Large intestine (tissue), 3 donors: ENCODE results near the gene RHOB. TPM values are rescaled to one million over a fixed set of nuclear protein-coding genes. Genes with fewer than 3 reads are reported as not detected.

Source experiments
- DNase-seq, 2 donors: peaks; one replicate each; pipeline versions ENCODE4 v3.0.0 to v3.0.0-alpha.2; 2013
- H3K27ac ChIP-seq: one replicate; pipeline ENCODE4 v1.5.1; 2013; ENCODE audit warnings: low read length
- H3K27me3 ChIP-seq: 2 replicates; pipeline ENCODE4 v1.6.1; 2013; ENCODE audit warnings: low read length; ENCODE audit not compliant: control insufficient read depth, insufficient read depth
- H3K36me3 ChIP-seq: 2 replicates; pipeline ENCODE4 v1.6.1; 2013; ENCODE audit warnings: low read length; ENCODE audit not compliant: control insufficient read depth, insufficient read depth
- H3K4me1 ChIP-seq: one replicate; pipeline ENCODE4 v1.6.1; 2013; ENCODE audit warnings: low read length; ENCODE audit not compliant: control insufficient read depth, insufficient read depth
- H3K4me3 ChIP-seq: one replicate; pipeline ENCODE4 v1.5.1; 2013; ENCODE audit warnings: low read length
- H3K9me3 ChIP-seq: one replicate; pipeline ENCODE4 v1.6.1; 2013; ENCODE audit warnings: mild to moderate bottlenecking, low read depth, low read length, moderate library complexity; ENCODE audit not compliant: control insufficient read depth
- WGBS: methylation state at CpG from one replicate; pipeline ENCODE4 v1.1.5; 2013; ENCODE audit warnings: low lambda C conversion rate; ENCODE audit not compliant: insufficient coverage; 5-methylcytosine and 5-hydroxymethylcytosine counted together
- polyA plus RNA-seq: library from polyadenylated mRNA; unstranded; fragments of 120-200 nt; gene quantifications from one replicate; pipeline ENCODE4 v1.2.1, GENCODE V29; 2013

RHOB gene
- polyA plus RNA-seq, 1 donor: 94.6 TPM

GRCh38 chr2:20467789-20468548 is 21.1 kb downstream of the RHOB start:
- Histone ChIP-seq H3K9me3 (no peaks in the 10 kb centered on the region), H3K27ac (no peak overlapping the region), H3K27me3 (no peaks in the 10 kb centered on the region), H3K4me1 (no peaks in the 10 kb centered on the region), H3K4me3 (no peak overlapping the region), H3K36me3 (no peaks in the 10 kb centered on the region)
- no peak for DNase-seq
- WGBS: no CpG with 5 or more reads among the region's 11 CpGs

GRCh38 chr2:20468549-20469500 is 22.0 kb downstream of the RHOB start:
- DNase-seq: no peak
- Histone ChIP-seq H3K4me1 (no peaks in the 10 kb centered on the region), H3K27ac (no peak overlapping the region), H3K36me3 (no peaks in the 10 kb centered on the region), H3K9me3 (no peaks in the 10 kb centered on the region), H3K4me3 (no peak overlapping the region), H3K27me3 (no peaks in the 10 kb centered on the region)
- 90% methylated on average over 2 of the region's 11 CpGs for WGBS

- H3K27ac ChIP-seq: no peak overlapping the region
- no peaks in the 10 kb centered on the region for H3K4me1 ChIP-seq
- no peak overlapping the region for H3K4me3 ChIP-seq
- H3K9me3 ChIP-seq: no peaks in the 10 kb centered on the region
- DNase-seq: no peak
- no peaks in the 10 kb centered on the region for H3K36me3 ChIP-seq
- WGBS: no CpG with 5 or more reads among the region's 8 CpGs
- no peaks in the 10 kb centered on the region for H3K27me3 ChIP-seq
These were observed 22.7 kb downstream of the RHOB start for GRCh38 chr2:20469595-20469994.

- DNase-seq: no peak
- no peaks in the 10 kb centered on the region for H3K27me3 ChIP-seq
- no peaks in the 10 kb centered on the region for H3K4me1 ChIP-seq
- whole genome bisulfite sequencing: no CpG with 5 or more reads among the region's 6 CpGs
- no peaks in the 10 kb centered on the region for H3K9me3 ChIP-seq
- H3K36me3 ChIP-seq: no peaks in the 10 kb centered on the region
- no peak overlapping the region for H3K27ac ChIP-seq
- H3K4me3 ChIP-seq: no peak overlapping the region
These were observed 23.3 kb downstream of the RHOB start for GRCh38 chr2:20470211-20470610.

GRCh38 chr2:20471148-20471547 is 24.3 kb downstream of the RHOB start:
- no peak for DNase-seq
- H3K4me3 ChIP-seq: no peak overlapping the region
- H3K27me3 ChIP-seq: no peaks in the 10 kb centered on the region
- no peaks in the 10 kb centered on the region for H3K9me3 ChIP-seq
- no peak overlapping the region for H3K27ac ChIP-seq
- no peaks in the 10 kb centered on the region for H3K36me3 ChIP-seq
- H3K4me1 ChIP-seq: no peaks in the 10 kb centered on the region
- WGBS: no CpG with 5 or more reads among the region's 4 CpGs

GRCh38 chr2:20471902-20472559 is 25.2 kb downstream of the RHOB start:
- Histone ChIP-seq H3K36me3 (no peaks in the 10 kb centered on the region), H3K4me3 (no peak overlapping the region), H3K27me3 (no peaks in the 10 kb centered on the region), H3K4me1 (no peaks in the 10 kb centered on the region), H3K9me3 (no peaks in the 10 kb centered on the region), H3K27ac (no peak overlapping the region)
- WGBS: 0% methylated on average over 1 of the region's 1 CpG
- DNase-seq: no peak

GRCh38 chr2:20472569-20472968 is 25.7 kb downstream of the RHOB start:
- Histone ChIP-seq H3K27ac (no peak overlapping the region), H3K36me3 (no peaks in the 10 kb centered on the region), H3K27me3 (no peaks in the 10 kb centered on the region), H3K4me1 (no peaks in the 10 kb centered on the region), H3K9me3 (no peaks in the 10 kb centered on the region), H3K4me3 (no peak overlapping the region)
- WGBS: no CpG with 5 or more reads among the region's 4 CpGs
- no peak for DNase-seq

- no CpG with 5 or more reads among the region's 4 CpGs for WGBS
- H3K27ac ChIP-seq: no peak overlapping the region
- H3K4me1 ChIP-seq: no peaks in the 10 kb centered on the region
- no peaks in the 10 kb centered on the region for H3K9me3 ChIP-seq
- no peak overlapping the region for H3K4me3 ChIP-seq
- DNase-seq: no peak
- H3K36me3 ChIP-seq: no peaks in the 10 kb centered on the region
- no peaks in the 10 kb centered on the region for H3K27me3 ChIP-seq
These were observed 26.3 kb downstream of the RHOB start for GRCh38 chr2:20473128-20473527.

- Histone ChIP-seq H3K4me3 (no peak overlapping the region), H3K4me1 (no peaks in the 10 kb centered on the region), H3K27me3 (no peaks in the 10 kb centered on the region), H3K36me3 (no peaks in the 10 kb centered on the region), H3K9me3 (no peaks in the 10 kb centered on the region), H3K27ac (no peak overlapping the region)
- no peak for DNase-seq
- no CpG with 5 or more reads among the region's 7 CpGs for WGBS
These were observed 28.1 kb downstream of the RHOB start for GRCh38 chr2:20474757-20475566.

- WGBS: no CpG with 5 or more reads among the region's 3 CpGs
- Histone ChIP-seq H3K9me3 (no peaks in the 10 kb centered on the region), H3K36me3 (no peaks in the 10 kb centered on the region), H3K4me3 (no peak overlapping the region), H3K4me1 (no peaks in the 10 kb centered on the region), H3K27ac (no peak overlapping the region), H3K27me3 (no peaks in the 10 kb centered on the region)
- no peak for DNase-seq
These were observed 28.7 kb downstream of the RHOB start for GRCh38 chr2:20475567-20475952.
